NCI-H2196 treated with DMSO at 0.1 percent for 48 hours (cell line): Measurements from ENCODE around the gene BMAL1.
"Not testable (repeated sequence)": the region's sequence is repeated elsewhere in the genome, so short reads cannot be mapped to it uniquely, and the experiment has no call there.

ENCODE experiments used
- DNase-seq: peaks from one replicate; lab custom pipeline; 2025; ENCODE audit not compliant: unreplicated experiment; lab: John Stamatoyannopoulos, UW

Gene BMAL1

GRCh38 chr11:13277768-13278608 lies at the start of gene BMAL1:
BMAL1 (plus strand) TSS chr11:13277790; CDS start chr11:13354309, 76,519 bp downstream.
- DNase-seq, result no peak

GRCh38 chr11:13228572-13228971 lies 49.0 kb upstream of the BMAL1 start:
- DNase-seq, result no peak

DNA sequence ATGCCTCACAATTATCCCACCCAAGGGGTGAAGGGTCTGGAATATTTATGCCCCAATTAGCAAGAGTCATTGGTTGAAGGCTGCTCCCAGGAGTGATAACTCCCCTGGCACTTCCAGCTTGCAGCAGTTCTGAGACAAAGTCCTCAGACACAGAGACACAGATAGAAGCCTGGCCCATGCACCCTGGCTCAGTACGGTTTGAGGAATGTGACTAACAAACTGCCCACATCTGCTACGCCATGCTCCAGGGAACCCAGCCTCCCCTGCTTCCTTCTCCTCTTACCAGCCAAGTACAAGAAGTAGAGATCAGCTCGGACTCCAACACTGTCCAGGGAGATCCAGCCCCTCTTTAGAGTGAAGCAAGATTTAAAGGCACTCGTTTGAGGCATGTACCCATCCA lies 48.5 kb upstream of the BMAL1 start:
- DNase-seq, result no peak

DNA sequence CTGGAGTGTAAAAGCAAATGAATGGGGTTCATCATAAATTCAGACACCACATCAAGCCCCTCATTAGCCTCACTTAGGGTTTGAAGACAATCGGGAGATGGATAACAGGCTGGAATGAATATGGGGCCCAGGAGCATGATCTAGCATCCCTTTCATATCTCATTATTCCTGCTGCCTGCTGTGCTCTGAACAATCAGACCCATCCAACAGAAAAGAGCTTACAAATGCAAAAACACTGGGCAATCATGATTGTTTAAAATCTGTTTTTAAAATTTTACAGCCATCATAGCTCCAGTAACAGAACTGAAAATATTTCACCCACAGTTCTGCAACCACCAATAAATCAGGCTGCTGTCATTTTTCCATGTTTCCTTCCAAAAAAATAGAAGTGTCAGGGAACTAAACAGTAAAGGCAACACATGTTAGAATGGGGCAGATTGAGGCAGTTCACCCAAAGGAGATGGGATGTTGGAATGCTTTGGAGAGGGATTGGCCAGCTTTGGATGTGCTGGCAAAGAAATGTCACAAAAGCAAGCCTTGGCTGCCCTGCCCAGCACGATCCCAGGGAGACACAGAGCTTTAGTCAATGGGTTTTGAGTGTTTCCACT lies 47.8 kb upstream of the BMAL1 start:
- no peak for DNase-seq

- no peak for DNase-seq
Measured at GRCh38 chr11:13233173-13233745, 44.3 kb upstream of the BMAL1 start.

- no peak for DNase-seq
Measured at GRCh38 chr11:13235895-13236294, 41.7 kb upstream of the BMAL1 start.

DNA sequence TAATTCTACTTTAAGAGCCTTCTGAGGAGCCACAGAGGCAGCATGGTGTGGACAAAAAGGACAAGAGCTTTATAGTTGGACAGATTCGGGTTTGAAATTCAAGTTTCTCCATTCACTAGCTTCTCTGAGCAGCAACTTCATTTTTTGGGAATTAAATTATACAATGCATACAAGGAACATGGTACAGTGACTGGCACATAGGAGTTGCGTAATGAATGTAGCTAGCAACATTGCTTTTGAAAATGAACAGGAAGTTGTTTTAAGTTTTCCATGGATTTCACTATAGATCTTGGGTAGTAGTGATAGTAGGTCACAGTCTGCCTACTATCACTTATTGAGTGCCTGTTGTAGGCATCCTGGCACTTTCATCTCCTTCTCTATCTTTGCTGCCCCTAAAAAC lies 41.0 kb upstream of the BMAL1 start:
- DNase-seq, result no peak

DNA sequence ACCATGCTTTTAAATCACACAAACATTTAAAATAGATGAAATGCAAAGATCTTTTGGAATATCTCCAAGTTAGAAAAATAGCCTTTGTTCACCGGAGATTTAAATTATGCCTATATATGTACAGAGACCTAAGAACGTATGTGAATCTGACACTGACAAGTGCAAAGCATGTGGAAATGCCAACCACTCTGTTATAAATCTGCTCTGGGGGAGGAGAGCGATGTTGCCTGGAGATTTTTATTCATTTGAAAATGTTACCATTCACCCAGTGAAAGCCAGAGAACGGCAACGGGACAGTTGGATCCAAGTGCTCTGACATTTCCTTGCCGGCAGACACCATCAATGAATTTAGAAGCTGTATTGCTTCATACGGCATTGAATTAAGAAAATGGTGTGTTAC lies 39.8 kb upstream of the BMAL1 start:
- no peak for DNase-seq

GRCh38 chr11:13238879-13239514 lies 38.6 kb upstream of the BMAL1 start:
- no peak for DNase-seq

- no peak for DNase-seq
Measured at GRCh38 chr11:13242564-13242963, 35.0 kb upstream of the BMAL1 start.

GRCh38 chr11:13247606-13248296 lies 29.8 kb upstream of the BMAL1 start:
- no peak for DNase-seq

DNA sequence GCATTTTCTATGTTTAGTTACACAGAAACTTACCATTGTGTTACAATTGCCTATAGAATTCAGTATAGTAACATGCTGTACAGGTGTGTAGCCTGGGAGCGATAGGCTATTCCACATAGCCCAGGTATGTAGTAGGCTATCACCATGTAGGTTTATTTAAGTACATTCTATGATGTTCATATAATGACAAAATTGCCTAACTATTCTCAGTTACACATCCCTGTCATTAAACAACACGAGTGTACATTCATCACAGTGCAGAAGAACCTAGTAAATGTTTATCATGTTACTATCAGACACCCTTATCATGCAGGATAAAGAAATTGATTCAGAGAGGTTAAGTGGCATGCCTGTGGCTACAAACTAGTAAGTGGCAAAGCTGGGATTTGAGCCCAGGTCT lies 28.4 kb upstream of the BMAL1 start:
- DNase-seq, result no peak

DNA sequence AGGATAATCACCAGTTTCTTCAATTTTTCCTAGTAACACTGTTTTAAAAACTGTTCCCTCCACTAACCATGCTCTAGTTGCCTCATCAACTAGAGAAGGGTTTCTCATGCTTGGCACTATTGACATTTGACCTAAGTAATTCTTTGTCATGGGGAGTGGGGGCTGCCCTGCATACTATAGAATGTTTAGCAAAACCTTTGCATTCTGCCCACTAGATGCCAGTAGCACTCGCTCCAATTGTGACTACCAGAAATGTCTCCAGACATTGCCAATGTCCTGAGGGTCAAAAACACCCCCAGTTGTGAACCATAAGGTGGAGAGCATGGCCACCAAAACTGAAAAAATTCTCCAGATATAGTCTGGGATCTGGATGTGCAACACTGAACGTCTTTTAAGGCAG lies 27.6 kb upstream of the BMAL1 start:
- DNase-seq, result no peak

GRCh38 chr11:13251966-13252365 lies 25.6 kb upstream of the BMAL1 start:
- no peak for DNase-seq

- DNase-seq, result no peak
Measured at GRCh38 chr11:13252438-13252837, 25.2 kb upstream of the BMAL1 start.

GRCh38 chr11:13256216-13256615 lies 21.4 kb upstream of the BMAL1 start:
- no peak for DNase-seq

DNA sequence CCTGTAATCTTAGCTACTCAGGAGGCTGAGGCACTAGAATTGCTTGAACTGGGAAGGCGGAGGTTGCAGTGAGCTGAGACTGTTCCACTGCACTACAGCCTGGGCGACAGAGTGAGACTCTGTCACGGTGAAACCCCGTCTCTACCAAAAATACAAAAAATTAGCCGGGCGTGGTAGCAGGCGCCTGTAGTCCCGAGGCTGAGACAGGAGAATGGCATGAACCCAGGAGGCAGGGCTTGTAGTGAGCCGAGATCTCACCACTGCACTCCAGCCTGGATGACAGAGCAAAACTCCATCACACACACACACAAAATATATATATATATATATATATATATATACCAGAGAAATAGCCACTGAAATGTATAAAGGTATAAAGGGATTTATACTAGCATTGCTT lies 19.5 kb upstream of the BMAL1 start:
- not testable (repeated sequence) for DNase-seq

DNA sequence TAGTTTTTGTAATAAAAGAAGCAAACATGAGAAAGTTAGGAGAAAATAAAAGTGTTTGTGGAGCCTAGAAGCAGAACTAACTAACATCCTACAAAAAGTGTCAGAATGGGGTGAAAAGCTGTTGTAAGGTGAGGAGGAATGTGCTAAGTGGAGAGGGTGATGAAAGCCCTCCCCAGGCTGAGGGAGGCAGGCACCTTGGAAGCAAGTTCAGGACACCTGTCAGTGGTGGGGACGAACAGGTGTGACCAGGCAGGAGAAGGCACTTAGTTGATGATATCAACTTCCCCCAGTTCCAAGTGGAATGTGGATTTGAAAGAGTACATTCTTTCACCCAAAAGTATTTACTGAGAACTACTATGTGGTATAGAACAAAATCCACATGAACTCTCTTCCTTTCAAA lies 18.7 kb upstream of the BMAL1 start:
- DNase-seq, result no peak

GRCh38 chr11:13259374-13259773 lies 18.2 kb upstream of the BMAL1 start:
- DNase-seq, result no peak

GRCh38 chr11:13260201-13260962 lies 17.2 kb upstream of the BMAL1 start:
- no peak for DNase-seq
